ENCODE measurements around the gene C4BPA. TPM values are rescaled to one million over a fixed set of nuclear protein-coding genes. Genes with fewer than 3 reads are reported as not detected.

Gene C4BPA
- total RNA-seq, 1 donor from 2014 or later = not detected

- H3K4me3 Mint-ChIP-seq = no peak overlapping the region
- no peaks in the 10 kb centered on the region for H3K4me1 Mint-ChIP-seq
- peaks cover 3% of the 10 kb centered on the region for H3K27me3 Mint-ChIP-seq (ENCODE audit: low read depth)
- H3K9me3 Mint-ChIP-seq = no peaks in the 10 kb centered on the region
- H3K27ac Mint-ChIP-seq (ENCODE audit: unreplicated experiment) = no peak overlapping the region
- no peaks in the 10 kb centered on the region for H3K36me3 Mint-ChIP-seq (ENCODE audit: low read depth)
- no peak for TF ChIP-seq CTCF (conservative IDR thresholded peaks at IDR 0.05)
- DNase-seq (ENCODE audit: low read depth, low spot score) = no peak
Measured at GRCh38 chr1:207156826-207157225, 52.8 kb downstream of the C4BPA start.

- no peak for TF ChIP-seq CTCF (conservative IDR thresholded peaks at IDR 0.05)
- peaks cover 7% of the 10 kb centered on the region for H3K27me3 Mint-ChIP-seq (ENCODE audit: low read depth)
- no peaks in the 10 kb centered on the region for H3K36me3 Mint-ChIP-seq (ENCODE audit: low read depth)
- no peaks in the 10 kb centered on the region for H3K4me1 Mint-ChIP-seq
- H3K9me3 Mint-ChIP-seq = peaks cover 2% of the 10 kb centered on the region
- H3K27ac Mint-ChIP-seq (ENCODE audit: unreplicated experiment) = no peak overlapping the region
- no peak for DNase-seq (ENCODE audit: low read depth, low spot score)
- no peak overlapping the region for H3K4me3 Mint-ChIP-seq
Measured at GRCh38 chr1:207164086-207164485, 60.1 kb downstream of the C4BPA start.

- Mint-ChIP-seq H3K27me3 (ENCODE audit: low read depth) (peaks cover under 1% of the 10 kb centered on the region), H3K9me3 (no peaks in the 10 kb centered on the region), H3K4me3 (no peak overlapping the region), H3K27ac (ENCODE audit: unreplicated experiment) (no peak overlapping the region), H3K36me3 (ENCODE audit: low read depth) (no peaks in the 10 kb centered on the region), H3K4me1 (peaks cover 18% of the 10 kb centered on the region)
- no peak for DNase-seq (ENCODE audit: low read depth, low spot score)
- TF ChIP-seq CTCF (conservative IDR thresholded peaks at IDR 0.05) = no peak
Measured at GRCh38 chr1:207172321-207172720, 68.3 kb downstream of the C4BPA start.

GRCh38 chr1:207172885-207173284, 68.9 kb downstream of the C4BPA start:
- H3K4me1 Mint-ChIP-seq = peaks cover 18% of the 10 kb centered on the region

GRCh38 chr1:207173396-207173795, 69.4 kb downstream of the C4BPA start:
- Mint-ChIP-seq H3K4me1 (peaks cover 18% of the 10 kb centered on the region), H3K27ac (ENCODE audit: unreplicated experiment) (no peak overlapping the region), H3K36me3 (ENCODE audit: low read depth) (no peaks in the 10 kb centered on the region), H3K27me3 (ENCODE audit: low read depth) (peaks cover 8% of the 10 kb centered on the region), H3K9me3 (no peaks in the 10 kb centered on the region), H3K4me3 (no peak overlapping the region)
- no peak for TF ChIP-seq CTCF (conservative IDR thresholded peaks at IDR 0.05)
- no peak for DNase-seq (ENCODE audit: low read depth, low spot score)

More at GRCh38 chr1:207172885-207173284, 68.9 kb downstream of the C4BPA start:
- Mint-ChIP-seq H3K36me3 (ENCODE audit: low read depth) (no peaks in the 10 kb centered on the region), H3K4me3 (no peak overlapping the region), H3K27ac (ENCODE audit: unreplicated experiment) (no peak overlapping the region), H3K9me3 (no peaks in the 10 kb centered on the region), H3K27me3 (ENCODE audit: low read depth) (peaks cover 4% of the 10 kb centered on the region)
- no peak for DNase-seq (ENCODE audit: low read depth, low spot score)
- TF ChIP-seq CTCF (conservative IDR thresholded peaks at IDR 0.05) = no peak

- Mint-ChIP-seq H3K4me3 (no peak overlapping the region), H3K4me1 (peaks cover 18% of the 10 kb centered on the region), H3K27me3 (ENCODE audit: low read depth) (peaks cover 17% of the 10 kb centered on the region), H3K9me3 (no peaks in the 10 kb centered on the region), H3K36me3 (ENCODE audit: low read depth) (no peaks in the 10 kb centered on the region), H3K27ac (ENCODE audit: unreplicated experiment) (no peak overlapping the region)
- DNase-seq (ENCODE audit: low read depth, low spot score) = no peak
- TF ChIP-seq CTCF (conservative IDR thresholded peaks at IDR 0.05) = no peak
Measured at GRCh38 chr1:207174913-207175312, 70.9 kb downstream of the C4BPA start.
